Activated naive CD4-positive, alpha-beta T cell treated with anti-CD3 and anti-CD28 coated beads, Interleukin-2, amount 50 U/mL, for 72 hours (primary cell): ENCODE data around the gene RIMS4. TPM values are rescaled to one million over a fixed set of nuclear protein-coding genes. Genes with fewer than 3 reads are reported as not detected.

Experiments
- ATAC-seq, 2 donors: fragments of 150-1000 bp; cut with Tn5 transposase; 2 replicates each; pipeline ENCODE4 v1.10.0; 2021; ENCODE audit warnings: mild to moderate bottlenecking in 2 of 2, moderate library complexity in 2 of 2
- DNase-seq, 2 donors: peaks; one replicate each; pipeline ENCODE4 v3.0.0; 2021 to 2022; ENCODE audit warnings: low spot score in 2 of 2
- H3K27ac Mint-ChIP-seq, 2 donors: one replicate each; pipeline ENCODE4 v1.8.0; 2022; ENCODE audit warnings: mild to moderate bottlenecking in 2 of 2, mixed read lengths in 2 of 2
- H3K36me3 Mint-ChIP-seq, 2 donors: one replicate each; pipeline ENCODE4 v1.8.0; 2022; ENCODE audit warnings: mixed read lengths in 2 of 2
- H3K9me3 Mint-ChIP-seq, 2 donors: one replicate each; pipeline ENCODE4 v1.8.0; 2022; ENCODE audit warnings: mixed read lengths in 2 of 2
- total RNA-seq, 2 donors: library from RNA; stranded (reverse); gene quantifications; one replicate each; pipeline ENCODE4 v1.2.3, GENCODE V29; 2022

RIMS4 gene
- total RNA-seq = under 1 TPM in 1 of 2 donors, not detected in 1; 0.18 TPM

- DNase-seq (peak in 1 of 2 donors; percentile 21), ATAC-seq (peak in 1 of 2 donors; percentile 79)
- peaks cover 9% of the 10 kb centered on the region in 2 donors for H3K36me3 Mint-ChIP-seq
- no peak within 1 kb of the TSS for H3K27ac Mint-ChIP-seq
- H3K9me3 Mint-ChIP-seq = no peaks in the 10 kb centered on the region
These were observed at the start of gene RIMS4 for GRCh38 chr20:44810391-44811149. Gene RIMS4, minus strand, starts transcription at chr20:44810546. Its CDS starts 275 bp downstream, at chr20:44810271.

GRCh38 chr20:44858606-44859360 is 48.4 kb upstream of the RIMS4 start:
- H3K9me3 Mint-ChIP-seq = no peaks in the 10 kb centered on the region
- no peak overlapping the region for H3K27ac Mint-ChIP-seq
- ATAC-seq = no peak
- DNase-seq = no peak
- H3K36me3 Mint-ChIP-seq = no peaks in the 10 kb centered on the region

GRCh38 chr20:44856856-44857448 is 46.6 kb upstream of the RIMS4 start:
- no peak for ATAC-seq
- Mint-ChIP-seq H3K9me3 (no peaks in the 10 kb centered on the region), H3K27ac (no peak overlapping the region), H3K36me3 (no peaks in the 10 kb centered on the region)
- no peak for DNase-seq

- DNase-seq (no peak), ATAC-seq (no peak)
- H3K36me3 Mint-ChIP-seq = no peaks in the 10 kb centered on the region
- H3K27ac Mint-ChIP-seq = no peak overlapping the region
- no peaks in the 10 kb centered on the region for H3K9me3 Mint-ChIP-seq
These were observed 46.1 kb upstream of the RIMS4 start for GRCh38 chr20:44856442-44856841.

- ATAC-seq (no peak), DNase-seq (no peak)
- H3K27ac Mint-ChIP-seq = no peak overlapping the region
- H3K9me3 Mint-ChIP-seq = no peaks in the 10 kb centered on the region
- no peaks in the 10 kb centered on the region for H3K36me3 Mint-ChIP-seq
These were observed 41.2 kb upstream of the RIMS4 start for GRCh38 chr20:44851545-44851944.

GRCh38 chr20:44850837-44851236 is 40.5 kb upstream of the RIMS4 start:
- Mint-ChIP-seq H3K9me3 (no peaks in the 10 kb centered on the region), H3K36me3 (no peaks in the 10 kb centered on the region), H3K27ac (no peak overlapping the region)
- no peak for DNase-seq
- peak in 1 of 2 donors; percentile 37 for ATAC-seq

- Mint-ChIP-seq H3K9me3 (no peaks in the 10 kb centered on the region), H3K36me3 (no peaks in the 10 kb centered on the region), H3K27ac (no peak overlapping the region)
- no peak for ATAC-seq
- no peak for DNase-seq
These were observed 39.9 kb upstream of the RIMS4 start for GRCh38 chr20:44850272-44850671.

DNA sequence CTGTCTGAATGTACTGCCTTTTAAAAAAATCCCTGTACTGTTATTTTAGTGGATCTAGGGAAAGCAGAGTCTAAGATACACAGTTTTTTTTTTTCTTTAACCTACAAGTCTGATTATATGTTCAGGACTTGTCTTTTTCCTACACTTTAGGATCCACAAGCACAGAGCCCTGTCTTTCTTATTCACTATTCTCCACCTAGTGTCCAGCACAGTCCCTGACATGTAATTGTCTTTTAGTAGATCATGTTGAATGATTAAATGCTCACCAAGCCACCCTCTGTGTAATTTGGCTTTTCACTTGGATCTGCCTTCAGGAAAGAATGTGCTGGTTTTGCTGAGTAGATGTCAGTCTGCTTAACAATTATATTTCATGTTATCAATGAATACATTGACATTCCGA is 39.4 kb upstream of the RIMS4 start:
- DNase-seq (no peak), ATAC-seq (no peak)
- Mint-ChIP-seq H3K9me3 (no peaks in the 10 kb centered on the region), H3K27ac (no peak overlapping the region), H3K36me3 (no peaks in the 10 kb centered on the region)

- ATAC-seq = no peak
- no peak for DNase-seq
- no peak overlapping the region for H3K27ac Mint-ChIP-seq
- no peaks in the 10 kb centered on the region for H3K9me3 Mint-ChIP-seq
- no peaks in the 10 kb centered on the region for H3K36me3 Mint-ChIP-seq
These were observed 38.1 kb upstream of the RIMS4 start for GRCh38 chr20:44848254-44849015.

DNA sequence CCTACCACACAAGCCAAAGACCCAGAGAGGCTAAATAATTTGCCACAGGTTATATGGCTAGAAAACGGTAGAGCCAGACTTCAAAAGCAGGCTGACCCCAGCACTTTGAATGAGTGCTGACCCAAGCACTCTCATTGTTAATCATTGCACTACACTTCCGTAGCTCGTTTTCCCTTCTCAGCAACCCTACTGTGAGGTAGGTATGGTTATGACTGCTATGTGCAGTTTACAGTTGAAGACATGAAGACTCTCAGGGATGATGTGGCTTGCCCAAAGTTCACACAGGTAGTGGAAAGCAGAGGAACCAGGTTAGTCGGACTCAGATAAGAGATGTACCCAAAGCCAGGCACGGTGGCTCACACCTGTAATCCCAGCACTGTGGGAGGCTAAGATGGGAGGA is 33.5 kb upstream of the RIMS4 start:
- Mint-ChIP-seq H3K27ac (no peak overlapping the region), H3K36me3 (peaks cover 0 to 4% of the 10 kb centered on the region in 2 donors), H3K9me3 (peaks cover 0 to 3% of the 10 kb centered on the region in 2 donors)
- DNase-seq = no peak
- ATAC-seq = peak in 1 of 2 donors; percentile 49

DNA sequence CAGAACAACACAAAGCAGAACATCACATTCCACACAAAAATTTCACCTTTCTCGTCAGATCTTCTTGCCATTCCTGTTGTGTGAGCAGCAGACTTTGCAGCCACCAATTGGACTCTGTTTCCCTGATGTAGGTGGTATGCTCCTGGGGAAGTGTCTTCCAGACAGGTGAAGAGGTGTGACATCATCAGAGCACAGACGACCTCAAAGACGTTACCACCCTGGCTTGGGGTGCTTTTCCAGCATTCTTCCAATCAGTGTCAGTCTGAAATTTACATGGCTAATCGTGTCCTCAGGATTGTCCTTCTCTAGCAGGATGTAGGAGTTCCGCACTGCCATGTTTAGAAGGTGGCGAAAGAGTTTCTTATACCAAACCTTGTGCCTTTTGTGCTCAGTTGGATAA is 31.6 kb upstream of the RIMS4 start:
- ATAC-seq = no peak
- DNase-seq = no peak
- peaks cover 0 to 4% of the 10 kb centered on the region in 2 donors for H3K36me3 Mint-ChIP-seq
- H3K9me3 Mint-ChIP-seq = peaks cover 0 to 3% of the 10 kb centered on the region in 2 donors
- H3K27ac Mint-ChIP-seq = no peak overlapping the region

DNA sequence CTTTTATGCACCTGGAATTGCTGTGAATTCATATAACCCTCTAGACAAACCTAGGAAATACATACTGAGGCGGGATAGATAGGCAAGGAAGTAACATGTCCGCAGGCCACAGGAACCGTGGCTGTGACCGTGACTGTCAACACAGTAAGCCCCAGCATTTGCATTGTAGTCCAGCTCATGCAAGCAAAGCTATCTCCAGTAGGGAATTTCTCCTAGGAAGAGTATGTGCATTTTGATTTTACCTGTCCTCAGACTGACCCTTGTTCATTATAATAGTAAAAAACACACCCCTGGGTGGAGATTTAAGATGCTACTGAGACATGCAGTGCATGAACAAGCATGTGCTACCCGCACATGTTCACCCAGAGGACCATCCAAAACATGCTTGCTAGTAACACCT is 30.5 kb upstream of the RIMS4 start:
- Mint-ChIP-seq H3K9me3 (peaks cover 0 to 3% of the 10 kb centered on the region in 2 donors), H3K27ac (no peak overlapping the region), H3K36me3 (peaks cover 0 to 4% of the 10 kb centered on the region in 2 donors)
- ATAC-seq (no peak), DNase-seq (no peak)

- ATAC-seq (no peak), DNase-seq (no peak)
- Mint-ChIP-seq H3K36me3 (peaks cover 0 to 4% of the 10 kb centered on the region in 2 donors), H3K27ac (no peak overlapping the region), H3K9me3 (peaks cover 0 to 3% of the 10 kb centered on the region in 2 donors)
These were observed 29.1 kb upstream of the RIMS4 start for GRCh38 chr20:44839481-44839880.

GRCh38 chr20:44838521-44838920 is 28.2 kb upstream of the RIMS4 start:
- ATAC-seq (no peak), DNase-seq (no peak)
- Mint-ChIP-seq H3K27ac (no peak overlapping the region), H3K9me3 (peaks cover 0 to 3% of the 10 kb centered on the region in 2 donors), H3K36me3 (peaks cover 0 to 4% of the 10 kb centered on the region in 2 donors)

DNA sequence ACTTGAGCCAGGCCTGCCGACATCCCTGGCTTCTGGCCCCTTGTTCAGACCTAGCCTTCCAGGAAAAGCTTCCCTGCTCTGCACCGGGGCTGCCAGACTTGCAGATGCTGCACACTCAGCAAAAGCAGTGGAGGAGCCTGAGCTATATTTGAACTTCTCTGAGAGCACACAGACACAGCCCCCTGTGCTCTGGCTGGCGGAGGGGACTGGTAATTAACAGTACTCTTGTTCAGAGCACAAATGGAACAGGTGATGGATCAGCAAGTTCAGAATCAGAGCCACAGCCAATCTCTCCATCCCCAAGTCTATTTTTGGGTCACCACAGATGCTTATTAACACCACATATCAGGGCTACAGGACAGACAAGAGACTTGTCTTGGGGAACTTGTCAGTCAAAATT is 27.6 kb upstream of the RIMS4 start:
- Mint-ChIP-seq H3K27ac (no peak overlapping the region), H3K36me3 (peaks cover 0 to 4% of the 10 kb centered on the region in 2 donors), H3K9me3 (peaks cover 0 to 3% of the 10 kb centered on the region in 2 donors)
- ATAC-seq (no peak), DNase-seq (no peak)

- peaks cover 0 to 4% of the 10 kb centered on the region in 2 donors for H3K36me3 Mint-ChIP-seq
- no peak for ATAC-seq
- H3K9me3 Mint-ChIP-seq = peaks cover 0 to 3% of the 10 kb centered on the region in 2 donors
- no peak for DNase-seq
- H3K27ac Mint-ChIP-seq = no peak overlapping the region
These were observed 26.3 kb upstream of the RIMS4 start for GRCh38 chr20:44836601-44837120.
